Stimulated activated CD8-positive, alpha-beta memory T cell treated with anti-CD3 and anti-CD28 coated beads, Interleukin-7, amount 100 ng/mL, for 24 hours (primary cell): ENCODE results near the gene FSTL1.
"Not testable (repeated sequence)": the region's sequence is repeated elsewhere in the genome, so short reads cannot be mapped to it uniquely, and the experiment has no call there.

Experiments
- DNase-seq: peaks from one replicate; pipeline ENCODE4 v3.0.0-alpha.2; 2020; ENCODE audit warnings: low read depth

The FSTL1 gene

GRCh38 chr3:120417272-120417911 is 33.4 kb downstream of the FSTL1 start:
- DNase-seq: peak; percentile 73

GRCh38 chr3:120416868-120417267 is 33.9 kb downstream of the FSTL1 start:
- no peak for DNase-seq

DNA sequence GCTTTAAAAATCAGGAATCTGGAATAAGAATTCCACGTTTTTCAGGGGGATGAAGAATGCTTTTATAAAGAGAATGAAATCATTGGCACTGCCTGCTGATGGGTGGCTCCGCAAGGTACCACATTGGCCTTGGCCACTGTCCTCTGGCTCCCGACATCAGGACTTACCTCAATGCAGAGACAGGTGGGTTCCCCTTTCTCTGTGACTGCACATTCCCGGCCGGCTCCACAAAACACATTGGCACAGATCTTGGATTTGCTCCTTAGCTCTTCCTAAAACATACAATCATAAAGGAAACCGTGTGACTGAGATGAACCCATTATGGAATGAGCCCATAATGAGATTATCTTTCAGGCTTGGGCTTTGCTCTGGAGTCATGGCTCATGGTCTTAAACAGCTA is 35.0 kb downstream of the FSTL1 start:
- DNase-seq: no peak

DNA sequence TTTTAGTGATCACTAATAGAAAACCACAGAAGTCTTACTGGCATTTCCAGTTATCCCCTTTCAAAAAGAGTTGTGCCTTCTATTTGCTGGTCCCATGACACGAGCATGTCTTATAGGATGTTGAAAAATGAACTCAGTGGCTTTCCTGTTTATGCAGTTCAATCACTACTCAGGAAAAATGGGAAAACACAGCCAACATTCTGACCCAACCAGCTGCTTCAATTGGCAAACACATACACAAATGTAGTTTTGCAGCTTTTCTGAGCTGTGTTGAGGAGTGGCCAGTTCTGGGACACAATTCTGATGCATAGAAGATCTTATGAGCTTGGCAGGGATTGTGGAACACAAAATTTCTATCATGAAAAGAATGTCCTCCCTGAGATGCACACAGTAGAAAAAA is 40.3 kb downstream of the FSTL1 start:
- no peak for DNase-seq

- DNase-seq: no peak
Measured at GRCh38 chr3:120410116-120410515, 40.7 kb downstream of the FSTL1 start.

DNA sequence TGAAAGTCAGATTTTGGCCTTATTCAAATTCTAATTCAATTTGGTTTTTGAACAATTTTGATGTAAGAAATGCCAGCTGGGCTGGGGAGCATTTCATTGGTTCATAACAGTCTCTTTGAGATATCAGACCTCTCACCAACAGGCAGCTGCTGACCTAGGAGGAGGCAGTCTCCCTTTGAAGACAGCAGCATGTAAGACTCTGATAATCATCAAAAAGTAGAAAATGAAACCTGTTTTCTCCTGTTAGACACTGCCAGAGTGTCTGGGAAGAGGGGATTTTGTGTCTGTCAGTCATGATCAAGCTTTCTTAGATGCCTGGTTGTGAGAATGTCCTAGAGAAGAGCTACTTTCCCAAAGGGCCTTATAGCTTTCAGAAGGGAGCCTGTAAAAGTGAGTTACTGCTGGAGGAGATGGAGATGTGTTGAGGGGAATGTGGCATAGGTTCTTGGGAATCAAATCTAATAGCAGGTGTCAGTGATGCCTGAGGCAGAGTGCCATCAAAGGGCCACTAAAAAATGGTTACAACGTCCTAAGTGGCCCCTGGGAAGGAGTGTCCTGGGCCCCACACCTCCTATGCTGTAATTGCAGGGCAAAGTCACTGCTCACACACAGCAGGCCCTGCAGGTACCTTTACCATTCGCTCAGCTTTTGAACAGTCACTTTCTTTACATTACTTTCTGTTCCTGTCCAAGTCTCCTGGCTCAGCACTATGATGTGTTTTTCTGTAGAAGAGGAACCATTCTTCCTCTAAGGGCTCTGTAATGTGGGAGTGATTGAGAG is 43.1 kb downstream of the FSTL1 start:
- no peak for DNase-seq

DNA sequence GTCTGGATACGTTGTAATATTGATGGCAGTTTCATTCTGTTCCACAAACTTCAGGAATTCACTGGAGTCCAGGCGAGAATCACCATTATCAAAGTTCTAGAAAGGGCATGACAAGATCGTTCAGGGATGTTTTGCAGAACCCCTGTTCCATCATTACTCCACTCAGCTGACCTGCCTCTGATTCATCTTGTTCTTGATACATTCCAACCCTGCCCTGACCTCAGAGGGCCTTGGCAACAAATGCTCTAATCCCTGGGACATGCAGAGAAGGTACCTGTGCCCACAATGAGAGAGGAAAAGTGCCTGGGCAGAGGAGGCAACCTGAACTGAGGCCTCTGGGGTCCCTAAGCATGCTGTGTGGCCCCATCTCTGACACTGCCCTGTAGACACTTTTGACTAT is 45.9 kb downstream of the FSTL1 start:
- no peak for DNase-seq

DNA sequence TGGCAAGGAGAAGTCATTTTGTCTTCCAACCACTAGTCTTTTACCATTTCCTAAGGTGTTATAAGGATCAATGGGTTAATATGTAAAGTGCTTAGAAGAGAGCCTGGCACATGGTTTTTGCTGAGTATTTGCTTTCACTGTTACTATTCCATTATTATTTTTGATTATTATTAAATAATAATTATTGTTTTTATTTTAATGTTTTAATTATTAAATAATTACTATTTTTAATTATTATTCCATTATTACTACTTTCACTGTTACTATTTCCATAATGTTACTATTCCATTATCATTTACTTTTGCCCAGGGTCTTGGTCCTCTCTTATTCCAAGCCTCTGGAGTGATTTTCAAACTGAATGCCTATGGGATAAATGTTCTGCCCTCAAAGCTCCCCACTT is 48.5 kb downstream of the FSTL1 start:
- no peak for DNase-seq

DNA sequence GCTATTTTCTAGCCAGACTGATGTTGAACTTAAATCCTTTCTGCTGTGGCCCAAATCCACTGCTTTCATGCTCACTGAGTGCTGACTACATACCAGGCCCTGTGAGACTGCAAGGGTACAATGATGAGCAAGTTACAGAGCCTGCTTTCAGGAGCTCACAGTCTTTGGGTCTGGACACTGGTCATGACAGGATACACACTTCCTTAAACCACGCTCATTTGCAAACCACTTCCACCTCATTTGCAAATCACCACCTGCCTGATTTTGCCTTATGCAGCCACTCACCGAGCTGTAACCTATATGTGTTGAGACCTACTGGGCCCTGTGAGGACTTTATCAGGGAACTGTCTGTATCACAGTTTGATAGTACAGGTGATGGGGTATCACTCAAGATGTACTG is 51.4 kb downstream of the FSTL1 start:
- no peak for DNase-seq

DNA sequence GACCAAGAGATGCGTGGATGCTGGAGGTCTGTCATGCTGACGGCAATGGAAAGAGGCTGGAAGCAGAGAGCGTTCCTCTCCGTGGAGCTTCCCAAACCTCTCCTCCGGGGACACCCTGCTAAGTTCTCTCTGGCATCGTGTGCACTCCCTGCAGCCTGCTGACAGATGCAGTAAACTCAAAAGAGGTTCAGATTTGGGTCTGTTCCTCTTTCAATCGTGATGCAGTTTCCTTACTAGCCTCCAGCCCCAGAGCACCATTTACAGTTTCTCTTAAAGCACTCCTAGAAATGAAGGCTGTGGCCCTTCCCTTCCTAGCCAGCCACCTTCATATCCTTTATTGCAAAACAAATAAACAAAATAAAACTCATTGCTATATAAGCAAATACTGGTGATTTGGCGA is 54.3 kb downstream of the FSTL1 start:
- DNase-seq: no peak

GRCh38 chr3:120394347-120394746 is 56.4 kb downstream of the FSTL1 start:
- DNase-seq: no peak

DNA sequence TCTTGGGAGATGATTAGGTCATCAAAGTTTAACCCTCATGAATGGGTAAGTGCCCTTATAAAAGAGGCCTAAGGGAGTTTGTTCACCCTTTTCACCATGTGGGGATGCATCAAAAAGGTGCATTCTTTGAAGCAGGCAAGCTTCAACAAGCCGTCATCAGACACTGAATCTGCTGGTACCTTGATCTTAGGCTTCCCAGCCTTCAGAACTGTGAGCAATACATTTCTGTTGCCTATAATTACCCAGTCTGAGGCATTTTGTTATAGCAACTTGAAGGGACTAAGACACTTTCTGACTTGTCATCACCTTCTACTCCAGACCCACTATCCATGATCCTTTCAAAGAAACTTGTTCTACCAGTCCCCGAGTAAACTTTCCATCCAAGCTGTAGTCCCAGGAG is 57.0 kb downstream of the FSTL1 start:
- DNase-seq: no peak

- DNase-seq: no peak
Measured at GRCh38 chr3:120393243-120393642, 57.5 kb downstream of the FSTL1 start.

DNA sequence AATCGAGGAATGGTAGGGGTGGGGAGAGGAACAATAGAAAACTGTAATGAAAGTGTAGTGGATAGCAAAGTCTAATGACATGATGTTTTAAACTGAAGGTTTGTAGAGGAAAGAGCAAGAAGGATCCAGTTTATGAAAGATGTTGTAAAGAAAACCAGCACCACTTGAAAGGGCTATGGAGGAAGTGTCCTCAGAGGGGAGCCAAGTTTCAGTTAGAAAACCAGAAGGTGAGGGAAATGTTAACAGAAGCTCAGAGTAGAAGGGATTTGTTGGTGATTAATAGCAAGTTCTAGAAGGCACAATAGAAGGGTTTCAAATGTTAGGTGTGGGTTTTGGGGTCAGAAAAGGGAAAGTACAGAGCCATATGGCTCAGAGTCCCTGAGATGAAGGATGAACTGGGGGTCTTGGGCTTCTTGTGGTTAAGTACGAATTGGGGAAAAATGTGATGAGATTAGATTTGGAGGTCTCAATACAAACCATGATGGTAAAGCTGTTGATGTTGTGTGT is 67.8 kb downstream of the FSTL1 start:
- DNase-seq: no peak

GRCh38 chr3:120381503-120381902 is 69.3 kb downstream of the FSTL1 start:
- DNase-seq: no peak

- DNase-seq: not testable (repeated sequence)
Measured at GRCh38 chr3:120377948-120378347, 72.8 kb downstream of the FSTL1 start.

DNA sequence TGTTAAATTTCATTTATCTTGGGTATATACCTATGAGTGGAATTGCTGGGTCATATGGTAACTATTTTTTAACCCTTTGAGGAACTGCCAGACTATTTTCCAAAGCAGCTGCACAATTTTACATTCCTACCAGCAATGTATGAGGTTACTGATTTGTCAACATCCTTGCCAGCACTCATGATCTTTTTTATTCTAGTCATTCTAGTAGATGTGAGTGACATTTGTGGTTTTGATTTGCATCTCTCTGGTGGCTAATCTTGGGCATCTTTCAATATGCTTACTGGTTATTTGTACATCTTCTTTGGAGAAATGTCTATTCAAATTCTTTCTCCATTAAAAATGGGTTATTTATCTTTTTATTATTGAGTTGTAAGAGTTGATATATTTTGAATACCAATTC is 80.3 kb downstream of the FSTL1 start:
- DNase-seq: no peak

DNA sequence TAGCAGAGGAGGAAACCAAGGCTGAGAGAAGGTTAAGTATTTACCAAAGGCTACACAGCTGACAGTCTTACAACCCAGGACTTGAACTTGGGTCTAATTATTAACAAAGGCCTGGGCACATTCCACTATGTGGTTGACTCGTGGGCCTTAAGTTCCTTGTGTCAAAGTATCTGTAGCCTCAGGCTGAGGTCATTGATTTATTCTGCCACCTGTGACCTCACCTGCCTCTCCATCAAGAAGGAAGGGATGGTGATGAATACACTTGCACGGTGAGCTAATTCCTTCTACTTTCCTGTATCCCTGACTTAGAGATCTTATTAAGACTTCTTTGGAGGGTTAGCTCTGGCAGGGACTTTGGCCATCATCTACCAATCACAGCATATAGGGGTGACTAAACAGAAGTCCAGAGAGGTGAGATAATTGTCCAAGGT is 81.7 kb downstream of the FSTL1 start:
- DNase-seq: no peak

GRCh38 chr3:120368172-120368571 is 82.6 kb downstream of the FSTL1 start:
- no peak for DNase-seq

DNA sequence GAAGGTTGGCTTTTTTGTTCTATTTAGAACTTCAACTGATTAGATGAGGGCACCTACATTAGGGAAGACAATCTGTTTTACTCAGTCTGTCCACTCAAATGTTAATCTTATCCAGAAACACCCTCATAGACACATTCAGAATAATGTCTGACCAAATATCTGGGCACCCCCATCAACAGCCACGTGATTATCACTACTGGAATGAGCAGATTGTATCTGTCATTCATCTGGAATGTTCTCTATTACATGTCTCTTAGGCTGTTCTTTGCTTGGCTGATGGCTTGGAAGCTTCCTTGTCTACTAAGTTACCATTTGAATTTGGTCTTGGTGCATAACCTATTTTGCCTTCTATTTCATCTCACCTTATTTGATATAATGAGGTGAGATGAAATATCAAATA is 86.0 kb downstream of the FSTL1 start:
- DNase-seq: no peak

DNA sequence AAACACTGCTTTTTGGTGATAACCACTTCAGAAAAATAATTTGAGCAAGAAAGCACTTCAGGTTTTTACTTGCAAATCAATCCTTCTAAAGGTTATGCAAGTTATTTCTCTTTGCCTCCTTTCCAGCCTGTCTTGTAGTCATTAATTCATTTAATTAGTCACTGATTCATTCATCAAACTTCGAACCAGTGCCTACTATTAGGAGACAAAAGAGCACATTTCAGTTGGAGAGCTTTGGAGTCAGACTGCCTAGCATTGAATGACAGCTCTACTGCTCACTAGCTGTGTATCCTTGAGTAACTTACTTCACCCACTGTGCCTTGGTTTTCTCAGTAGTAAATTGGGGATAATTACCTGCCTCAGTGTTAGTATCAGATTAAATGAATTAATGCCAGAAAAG is 86.7 kb downstream of the FSTL1 start:
- no peak for DNase-seq

DNA sequence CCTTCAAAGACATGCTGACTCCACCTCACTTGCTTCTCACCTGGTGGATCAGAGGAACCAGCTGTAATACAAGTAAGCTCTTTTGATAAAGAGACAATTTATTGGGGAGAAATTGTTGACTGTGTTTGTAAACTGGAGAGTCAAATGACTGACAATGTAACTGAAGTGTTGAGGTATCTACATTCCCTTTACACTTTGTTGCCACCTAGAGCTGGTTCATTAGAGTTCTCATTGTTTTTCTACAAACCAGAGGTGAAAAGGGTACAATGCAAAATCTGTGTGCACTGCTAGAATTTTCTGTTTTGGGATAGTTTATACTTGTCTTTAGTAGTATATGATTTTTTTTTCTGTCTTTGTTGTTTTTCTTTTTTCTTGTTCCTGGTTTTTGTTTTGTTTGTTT is 93.0 kb downstream of the FSTL1 start:
- no peak for DNase-seq

GRCh38 chr3:120355486-120355885 is 95.3 kb downstream of the FSTL1 start:
- DNase-seq: no peak

DNA sequence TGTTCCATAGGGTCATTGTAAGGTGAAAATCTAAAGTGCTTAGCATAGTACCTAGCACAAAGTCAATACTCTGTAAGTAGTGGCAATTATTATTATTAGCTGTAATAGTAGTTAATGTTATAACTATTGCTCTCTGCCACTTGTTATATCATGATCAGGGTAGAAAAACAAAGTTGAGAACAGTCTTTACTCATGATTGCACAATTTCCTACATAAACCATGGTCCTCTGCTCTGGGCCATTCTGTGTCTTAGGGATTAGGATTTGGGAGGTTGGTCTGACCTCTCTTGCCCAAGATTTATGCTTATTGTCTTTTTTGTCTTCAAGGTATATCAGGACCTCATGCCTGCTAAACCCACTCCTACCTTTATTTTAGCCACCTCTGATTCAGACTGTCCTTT is 97.3 kb downstream of the FSTL1 start:
- no peak for DNase-seq
